Stimulated activated CD4-positive, alpha-beta T cell treated with anti-CD3 and anti-CD28 coated beads, Interleukin-12 subunit alpha, Interleukin-12 subunit beta, amount 100 ng/mL, for 24 hours (primary cell): Measurements from ENCODE around the gene BCAS3.
"Not testable (repeated sequence)": the region's sequence is repeated elsewhere in the genome, so short reads cannot be mapped to it uniquely, and the experiment has no call there.

ENCODE experiments used
- DNase-seq, 2 experiments: peaks; one replicate each; pipeline ENCODE4 v3.0.0-alpha.2; 2020; ENCODE audit warnings: low read depth in 2 of 2

The BCAS3 gene

GRCh38 chr17:61225178-61225882 lies 547.7 kb downstream of the BCAS3 start:
- DNase-seq = no peak

- DNase-seq = no peak
These were observed 550.2 kb downstream of the BCAS3 start for GRCh38 chr17:61227866-61228265.

GRCh38 chr17:61230461-61230860 lies 552.8 kb downstream of the BCAS3 start:
- DNase-seq = no peak

GRCh38 chr17:61230972-61231820 lies 553.5 kb downstream of the BCAS3 start:
- no peak for DNase-seq

GRCh38 chr17:61232871-61233270 lies 555.2 kb downstream of the BCAS3 start:
- DNase-seq = no peak

GRCh38 chr17:61233991-61234750 lies 556.5 kb downstream of the BCAS3 start:
- DNase-seq = no peak

GRCh38 chr17:61235001-61235826 lies 557.6 kb downstream of the BCAS3 start:
- no peak for DNase-seq

GRCh38 chr17:61235827-61236197 lies 558.2 kb downstream of the BCAS3 start:
- DNase-seq = no peak

GRCh38 chr17:61237275-61237674 lies 559.6 kb downstream of the BCAS3 start:
- no peak for DNase-seq

GRCh38 chr17:61238455-61238933 lies 560.8 kb downstream of the BCAS3 start:
- DNase-seq = no peak

- no peak for DNase-seq
These were observed 561.7 kb downstream of the BCAS3 start for GRCh38 chr17:61239327-61239726.

- DNase-seq = no peak
These were observed 562.3 kb downstream of the BCAS3 start for GRCh38 chr17:61239953-61240352.

GRCh38 chr17:61240851-61241468 lies 563.3 kb downstream of the BCAS3 start:
- DNase-seq = no peak

GRCh38 chr17:61244988-61245387 lies 567.3 kb downstream of the BCAS3 start:
- not testable (repeated sequence) for DNase-seq

- no peak for DNase-seq
These were observed 568.1 kb downstream of the BCAS3 start for GRCh38 chr17:61245706-61246135.

GRCh38 chr17:61247439-61247838 lies 569.8 kb downstream of the BCAS3 start:
- DNase-seq = no peak

- DNase-seq = no peak
These were observed 570.7 kb downstream of the BCAS3 start for GRCh38 chr17:61248399-61248798.

GRCh38 chr17:61249649-61250299 lies 572.1 kb downstream of the BCAS3 start:
- no peak for DNase-seq

- DNase-seq = no peak
These were observed 572.8 kb downstream of the BCAS3 start for GRCh38 chr17:61250335-61250890.
